Tibial nerve (tissue), 4 donors: Measurements from ENCODE around the gene RNF213.

ENCODE experiments used
- CTCF ChIP-seq, 5 experiments: fragments of 200-600 bp in 3 of 5; fragments of 450-650 bp in 2 of 5; sonication (generic) in 3 of 5; IDR thresholded peaks; one replicate each; pipeline ENCODE4 v1.5.1; 2016 to 2019; ENCODE audit warnings: antibody characterized with exemption in 5 of 5, mild to moderate bottlenecking in 3 of 5, moderate library complexity in 2 of 5
- EP300 ChIP-seq, 2 donors: sonication (generic); formaldehyde crosslinking; IDR thresholded peaks; one replicate each; pipeline ENCODE4 v1.6.1; 2017; ENCODE audit warnings: antibody characterized with exemption in 2 of 2, mild to moderate bottlenecking in 1 of 2
- POLR2A ChIP-seq, 2 donors: fragments of 450-650 bp; IDR thresholded peaks; one replicate each; pipeline ENCODE4 v1.6.1; 2017; ENCODE audit warnings: antibody characterized with exemption in 2 of 2, mild to moderate bottlenecking in 2 of 2, moderate library complexity in 2 of 2

- TF ChIP-seq POLR2A (IDR thresholded peaks at IDR 0.05) (no peak), CTCF (IDR thresholded peaks at IDR 0.05) (no peak), EP300 (IDR thresholded peaks at IDR 0.05) (no peak)
Measured at GRCh38 chr17:80358131-80358530, 97.5 kb downstream of the RNF213 start.
